ENCODE results near the gene OTOG.

OTOG gene

DNA sequence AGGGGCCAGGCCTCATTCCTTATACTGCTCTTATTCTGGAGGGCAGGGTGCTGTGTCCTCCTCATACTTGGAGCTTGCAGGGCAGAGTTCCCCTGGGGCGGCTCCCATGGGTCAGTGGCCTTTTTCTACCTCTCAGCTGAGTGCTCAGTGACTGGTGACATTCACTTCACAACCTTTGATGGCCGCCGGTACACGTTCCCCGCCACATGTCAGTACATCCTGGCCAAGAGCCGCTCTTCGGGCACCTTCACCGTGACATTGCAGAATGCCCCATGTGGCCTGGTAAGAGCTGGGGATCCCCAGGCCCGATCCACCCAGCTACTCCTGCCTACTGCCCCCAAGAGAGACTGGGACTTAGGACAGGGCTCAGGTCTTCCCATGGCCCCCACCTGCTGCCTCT is 14.5 kb downstream of the OTOG start:
- peak; percentile 58 for DNase-seq (ENCODE audit: low spot score)

- peak; percentile 45 for DNase-seq (ENCODE audit: low spot score)
These were observed 16.2 kb downstream of the OTOG start for GRCh38 chr11:17563231-17563646.

GRCh38 chr11:17563961-17564686 is 17.1 kb downstream of the OTOG start:
- peak; percentile 41 for DNase-seq (ENCODE audit: low spot score)

GRCh38 chr11:17564687-17565042 is 17.6 kb downstream of the OTOG start:
- DNase-seq (ENCODE audit: low spot score): no peak

DNA sequence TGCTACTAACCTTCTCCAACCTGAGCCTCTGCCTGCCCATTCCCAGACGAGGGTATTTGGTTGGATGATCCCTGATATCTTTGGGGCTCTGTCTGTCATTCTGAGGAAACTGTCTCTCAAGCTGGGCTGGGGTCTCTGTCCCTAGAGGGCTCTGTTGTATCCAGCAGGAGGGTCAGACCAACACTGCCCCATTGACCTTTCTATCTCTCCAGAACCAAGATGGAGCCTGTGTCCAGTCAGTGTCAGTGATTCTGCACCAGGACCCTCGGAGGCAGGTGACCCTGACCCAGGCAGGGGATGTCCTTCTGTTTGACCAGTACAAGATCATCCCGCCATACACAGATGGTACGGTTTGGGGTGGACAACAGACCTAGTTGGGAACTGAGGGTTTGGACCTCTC is 21.9 kb downstream of the OTOG start:
- peak; percentile 22 for DNase-seq (ENCODE audit: low spot score)

GRCh38 chr11:17570034-17570433 is 23.0 kb downstream of the OTOG start:
- peak; percentile 46 for DNase-seq (ENCODE audit: low spot score)

GRCh38 chr11:17571431-17572358 is 24.6 kb downstream of the OTOG start:
- DNase-seq (ENCODE audit: low spot score): peak; percentile 22

DNA sequence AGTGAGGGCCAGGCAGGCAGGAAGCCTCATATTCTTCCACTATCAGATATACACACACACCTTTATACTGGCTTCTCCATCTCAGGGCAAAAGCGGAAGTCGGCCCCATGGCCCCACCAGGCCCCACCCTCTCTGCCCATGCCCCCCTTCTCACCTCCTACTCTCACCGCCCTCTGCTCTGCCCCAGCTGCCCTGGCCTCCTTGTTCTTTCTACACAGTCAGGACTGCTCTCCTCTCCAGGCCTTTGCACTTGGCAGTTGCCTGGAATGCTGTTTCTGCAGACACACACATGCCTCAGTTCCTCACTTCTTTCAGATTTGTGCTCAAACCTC is 25.3 kb downstream of the OTOG start:
- DNase-seq (ENCODE audit: low spot score): peak; percentile 30

DNA sequence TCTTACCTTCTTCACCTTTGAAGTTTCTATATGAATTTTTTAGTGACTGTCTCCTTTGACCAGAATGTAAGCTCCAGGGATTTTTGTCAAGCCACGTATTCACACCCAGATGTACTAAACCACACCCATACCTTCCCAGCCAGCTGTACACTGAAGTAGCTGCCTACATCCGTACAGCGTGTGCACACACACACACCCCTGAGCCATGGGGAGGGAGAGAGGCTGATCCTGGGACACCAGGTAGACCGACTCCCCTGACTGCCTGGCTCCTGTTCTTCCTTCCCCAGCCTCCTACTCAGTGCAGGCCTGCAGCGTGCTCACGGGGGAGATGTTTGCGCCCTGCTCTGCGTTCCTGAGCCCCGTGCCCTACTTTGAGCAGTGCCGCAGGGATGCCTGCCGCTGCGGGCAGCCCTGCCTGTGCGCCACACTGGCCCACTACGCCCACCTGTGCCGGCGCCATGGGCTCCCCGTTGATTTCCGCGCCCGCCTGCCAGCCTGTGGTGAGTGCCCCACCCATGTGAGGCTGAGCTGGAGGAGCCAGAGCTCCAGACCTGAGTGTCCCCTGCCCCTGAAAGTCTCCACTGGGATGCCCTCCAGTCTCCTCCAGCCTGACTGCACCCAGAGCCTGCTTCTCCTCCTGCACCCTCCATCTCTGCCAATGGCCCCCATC is 25.9 kb downstream of the OTOG start:
- peak; percentile 42 for DNase-seq (ENCODE audit: low spot score)

- DNase-seq (ENCODE audit: low spot score): peak; percentile 22
These were observed 26.5 kb downstream of the OTOG start for GRCh38 chr11:17573526-17573925.

DNA sequence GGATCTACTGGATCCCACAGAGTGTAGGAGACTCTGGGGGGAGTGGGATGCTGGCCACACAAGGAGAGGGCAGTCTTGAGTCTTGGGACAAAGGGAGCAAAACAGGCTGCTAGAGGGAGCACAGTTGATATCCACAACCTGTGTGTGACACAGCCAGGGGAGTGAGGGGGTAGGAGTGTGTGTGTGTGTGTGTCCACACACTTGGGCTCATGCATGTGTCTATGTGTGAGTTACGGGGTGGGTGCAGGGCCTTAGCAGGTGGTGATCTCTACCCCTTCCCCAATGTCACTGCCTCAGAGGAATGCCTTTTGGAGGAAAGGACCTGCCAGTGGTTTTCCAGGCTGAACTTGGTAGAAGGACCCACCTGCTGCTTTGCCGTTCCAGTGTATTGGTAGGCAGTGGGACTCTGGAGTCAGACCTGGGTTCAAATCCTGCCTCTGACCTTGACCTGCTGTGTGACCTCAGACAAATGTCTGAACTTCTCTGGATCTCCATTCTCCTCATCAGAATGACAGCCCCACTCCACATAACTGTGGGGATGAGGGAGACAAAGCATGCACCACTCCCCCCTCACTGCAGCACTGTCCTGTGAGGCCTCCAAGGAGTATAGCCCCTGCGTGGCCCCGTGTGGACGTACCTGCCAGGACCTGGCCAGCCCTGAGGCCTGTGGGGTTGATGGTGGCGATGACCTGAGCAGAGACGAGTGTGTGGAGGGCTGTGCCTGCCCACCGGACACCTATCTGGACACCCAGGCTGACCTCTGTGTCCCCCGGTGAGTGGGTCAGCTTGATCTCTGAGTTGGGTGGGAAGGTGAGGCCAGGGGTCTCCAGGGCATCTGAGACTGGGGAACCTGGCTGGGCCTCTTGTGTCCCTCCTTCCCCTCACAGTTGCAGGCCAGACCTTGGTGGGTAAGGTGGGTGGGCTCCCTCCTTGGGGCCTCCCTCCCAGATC is 27.4 kb downstream of the OTOG start:
- peak; percentile 55 for DNase-seq (ENCODE audit: low spot score)

DNA sequence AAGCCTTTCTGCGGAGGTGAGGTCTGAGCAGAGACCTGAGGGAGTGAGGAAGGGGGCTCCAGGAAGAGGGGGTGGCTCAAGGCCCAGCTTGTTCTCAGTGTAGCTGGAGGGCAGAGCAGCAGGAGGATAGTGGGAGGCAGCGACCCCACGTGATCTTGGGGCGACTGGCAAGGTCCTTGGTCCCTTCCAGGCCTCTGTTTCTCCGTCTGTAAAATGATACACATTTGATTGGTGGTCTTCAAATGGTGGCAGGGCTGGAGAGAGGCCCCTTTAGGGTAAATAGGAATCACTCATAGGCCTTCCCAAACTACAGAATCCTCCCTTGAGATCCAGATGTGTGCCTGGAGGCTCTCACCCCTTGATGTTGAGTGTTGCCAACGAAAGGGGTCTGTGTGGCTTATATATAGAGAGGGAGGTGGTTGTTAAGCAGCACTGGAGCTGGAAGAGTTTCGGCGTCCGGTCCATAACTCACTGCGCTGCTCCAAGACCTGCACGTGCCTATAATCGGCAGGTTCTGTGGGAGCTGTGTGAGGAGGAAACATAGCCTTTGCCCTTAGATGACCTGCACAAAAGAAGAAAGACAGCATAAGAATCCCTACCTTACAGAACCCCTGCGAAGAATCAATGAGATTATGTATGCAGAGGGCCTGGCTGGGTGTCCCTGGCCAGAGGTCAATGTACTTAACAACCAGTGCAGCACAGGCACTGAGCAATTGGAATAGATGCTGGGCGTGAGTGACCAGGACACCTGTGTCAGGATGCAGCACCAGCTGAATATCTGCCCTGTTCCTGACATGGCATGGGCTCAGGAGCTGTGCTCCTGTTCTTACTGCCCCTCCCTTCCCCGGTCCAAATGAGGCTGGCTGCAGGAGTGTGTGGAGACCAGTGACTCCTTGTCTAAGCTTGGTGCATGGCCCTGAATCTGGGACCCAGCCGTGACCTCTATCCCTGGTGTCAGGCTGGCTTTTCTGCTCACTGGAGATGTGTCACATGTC is 28.7 kb downstream of the OTOG start:
- DNase-seq (ENCODE audit: low spot score): peak; percentile 50

DNA sequence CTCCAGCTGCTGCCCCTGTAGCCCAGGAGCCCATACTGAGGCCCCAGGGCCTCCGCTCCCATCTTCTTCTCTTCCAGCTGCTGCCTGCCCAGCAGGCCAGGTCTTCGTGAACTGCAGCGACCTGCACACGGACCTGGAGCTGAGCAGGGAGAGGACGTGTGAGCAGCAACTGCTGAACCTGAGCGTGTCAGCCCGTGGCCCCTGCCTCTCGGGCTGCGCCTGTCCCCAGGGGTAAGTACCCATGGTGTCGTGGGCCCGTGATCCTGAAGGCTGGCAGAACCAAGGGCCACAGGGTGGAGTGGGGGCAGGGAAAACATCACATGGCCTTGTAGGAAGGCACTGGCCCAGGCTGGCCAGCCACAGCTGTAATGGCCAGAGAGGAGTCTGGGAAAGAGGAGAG is 31.2 kb downstream of the OTOG start:
- DNase-seq (ENCODE audit: low spot score): peak; percentile 42

- peak; percentile 48 for DNase-seq (ENCODE audit: low spot score)
These were observed 31.9 kb downstream of the OTOG start for GRCh38 chr11:17578958-17579357.

- DNase-seq (ENCODE audit: low spot score): peak; percentile 53
These were observed 32.4 kb downstream of the OTOG start for GRCh38 chr11:17579451-17579850.

- DNase-seq (ENCODE audit: low spot score): peak; percentile 9
These were observed 33.2 kb downstream of the OTOG start for GRCh38 chr11:17580271-17580670.

DNA sequence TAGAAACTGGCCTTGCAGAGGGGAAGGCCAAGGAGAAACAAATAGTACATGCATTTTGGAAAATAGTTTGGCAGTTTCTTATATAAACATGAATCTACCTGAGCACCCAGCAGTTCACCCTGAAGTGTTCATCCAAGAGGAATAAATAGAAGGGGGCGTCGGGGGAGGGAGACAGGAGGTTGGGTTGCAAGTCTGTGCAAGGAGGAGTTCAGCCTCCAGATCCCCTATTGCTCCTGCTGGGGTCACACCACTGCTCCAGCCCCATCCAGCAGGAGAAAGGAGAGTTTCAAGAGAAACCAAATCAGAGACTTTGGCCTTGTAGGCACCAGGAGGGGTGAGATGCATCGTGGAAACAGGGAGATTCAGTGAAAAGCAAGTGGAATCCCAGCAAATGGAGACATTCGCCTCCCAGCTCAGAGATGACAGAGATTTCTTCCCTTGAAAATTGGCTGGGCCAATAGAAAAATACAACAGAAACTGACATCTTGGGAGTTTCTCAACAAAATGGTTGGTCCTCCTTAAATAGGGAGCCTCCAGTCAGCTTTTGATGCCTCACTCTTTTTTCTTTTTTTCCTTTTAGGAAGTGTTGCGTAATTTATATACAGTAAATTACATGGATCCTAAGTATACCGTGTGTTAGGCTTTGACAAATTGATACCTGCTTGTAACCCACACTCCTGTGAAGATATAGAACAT is 34.1 kb downstream of the OTOG start:
- DNase-seq (ENCODE audit: low spot score): peak; percentile 34

- peak; percentile 34 for DNase-seq (ENCODE audit: low spot score)
These were observed 34.6 kb downstream of the OTOG start for GRCh38 chr11:17581732-17582053.

- peak; percentile 18 for DNase-seq (ENCODE audit: low spot score)
These were observed 39.0 kb downstream of the OTOG start for GRCh38 chr11:17585911-17586695.
